Right lobe of liver (tissue), 4 donors: ENCODE measurements around the gene KDM2B.

Experiments
- POLR2A ChIP-seq: fragments of 450-650 bp; IDR thresholded peaks from one replicate; pipeline ENCODE4 v1.6.1; 2017; ENCODE audit warnings: antibody characterized with exemption, mild to moderate bottlenecking
- TF ChIP-seq, protein P1 (sequence below), 4 donors: fragments of 200-600 bp in 3 of 4; fragments of 450-650 bp in 1 of 4; IDR thresholded peaks; one replicate each; pipeline versions ENCODE4 v1.5.1 to v1.8.0; 2016 to 2022; ENCODE audit warnings: antibody characterized with exemption in 4 of 4, mild to moderate bottlenecking in 2 of 4
- donor health status: DM: no; HTN: no; CAD: no.
- donor health status: DM: no; HTN: no; CAD: no.
- donor health status: DM: no; HTN: yes; CAD: no.

DNA sequence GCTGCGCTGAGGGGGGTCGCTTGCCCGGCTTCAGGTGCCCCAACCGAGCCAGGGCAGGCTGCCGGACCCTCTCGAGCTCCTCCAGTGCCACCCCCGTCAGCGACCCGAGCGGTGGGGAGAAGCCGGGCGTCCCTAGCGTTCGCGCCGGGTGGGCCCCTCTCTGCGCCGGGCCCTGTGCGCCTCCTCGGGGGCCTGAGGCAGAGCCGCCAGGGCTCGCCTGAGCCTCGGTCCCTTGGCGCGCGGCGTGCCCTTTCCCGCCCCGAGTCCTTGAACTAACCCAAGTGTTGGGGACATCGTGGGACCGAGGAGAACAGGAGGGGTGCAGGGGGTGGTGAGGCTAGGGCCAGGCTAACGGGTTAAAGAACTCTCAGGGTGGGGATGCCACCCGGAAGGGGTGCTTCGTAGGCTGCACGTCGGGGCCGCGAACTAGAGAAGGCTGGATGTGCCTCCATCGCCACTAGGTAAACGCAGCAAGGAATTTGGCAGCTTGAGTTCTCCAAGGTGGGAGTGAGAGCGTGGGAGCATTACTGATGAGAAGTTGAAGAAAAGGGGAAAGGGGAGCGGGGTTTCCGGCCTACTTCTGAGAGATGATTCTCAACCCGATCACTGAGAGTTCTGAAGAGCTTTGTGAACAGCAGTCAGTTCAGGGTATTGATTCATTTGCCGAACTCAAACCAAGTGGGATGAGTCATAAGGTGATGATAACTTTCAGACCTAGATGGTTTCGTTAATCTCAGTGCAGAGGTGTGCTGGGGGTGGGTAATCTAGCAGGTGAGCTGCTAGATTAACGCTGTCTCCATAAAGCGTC is 180.3 kb downstream of the KDM2B start:
- TF ChIP-seq POLR2A = no peak
- TF ChIP-seq, protein P1, sequence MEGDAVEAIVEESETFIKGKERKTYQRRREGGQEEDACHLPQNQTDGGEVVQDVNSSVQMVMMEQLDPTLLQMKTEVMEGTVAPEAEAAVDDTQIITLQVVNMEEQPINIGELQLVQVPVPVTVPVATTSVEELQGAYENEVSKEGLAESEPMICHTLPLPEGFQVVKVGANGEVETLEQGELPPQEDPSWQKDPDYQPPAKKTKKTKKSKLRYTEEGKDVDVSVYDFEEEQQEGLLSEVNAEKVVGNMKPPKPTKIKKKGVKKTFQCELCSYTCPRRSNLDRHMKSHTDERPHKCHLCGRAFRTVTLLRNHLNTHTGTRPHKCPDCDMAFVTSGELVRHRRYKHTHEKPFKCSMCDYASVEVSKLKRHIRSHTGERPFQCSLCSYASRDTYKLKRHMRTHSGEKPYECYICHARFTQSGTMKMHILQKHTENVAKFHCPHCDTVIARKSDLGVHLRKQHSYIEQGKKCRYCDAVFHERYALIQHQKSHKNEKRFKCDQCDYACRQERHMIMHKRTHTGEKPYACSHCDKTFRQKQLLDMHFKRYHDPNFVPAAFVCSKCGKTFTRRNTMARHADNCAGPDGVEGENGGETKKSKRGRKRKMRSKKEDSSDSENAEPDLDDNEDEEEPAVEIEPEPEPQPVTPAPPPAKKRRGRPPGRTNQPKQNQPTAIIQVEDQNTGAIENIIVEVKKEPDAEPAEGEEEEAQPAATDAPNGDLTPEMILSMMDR (IDR thresholded peaks at IDR 0.05) = no peak
